ENCODE results near the gene UBE2G1.

GRCh38 chr17:4229627-4230541 is 136.6 kb downstream of the UBE2G1 start:
- no peak for TF ChIP-seq CTCF (IDR thresholded peaks at IDR 0.05; ENCODE audit: control extremely low read depth in 1 of 3, insufficient read depth in 1 of 3, low read depth in 1 of 3, low read length in 3 of 3)
- no peak for TF ChIP-seq POLR2A (IDR thresholded peaks at IDR 0.05; ENCODE audit: control extremely low read depth in 1 of 2, low read depth in 2 of 2, low read length in 2 of 2)
- TF ChIP-seq TCF12 (IDR thresholded peaks at IDR 0.05; ENCODE audit: low read depth, low read length), result no peak
- no peak for TF ChIP-seq POLR2AphosphoS5 (IDR thresholded peaks at IDR 0.05; ENCODE audit: low read depth, low read length)
- TF ChIP-seq USF2 (IDR thresholded peaks at IDR 0.05; ENCODE audit: low read length), result no peak

Data from H1 (cell line).